H9 (cell line): Measurements from ENCODE around the gene THAP11. TPM values are rescaled to one million over a fixed set of nuclear protein-coding genes. Genes with fewer than 3 reads are reported as not detected.
A peak's percentile ranks its signal among the peaks of the same experiment; 100 is the strongest.

Experiments
- DNase-seq: peaks from one replicate; pipeline ENCODE4 v3.0.0-alpha.2; 2017
- H2AFZ ChIP-seq: one replicate; pipeline ENCODE4 v1.6.1; 2013; ENCODE audit warnings: mild to moderate bottlenecking, low read length, control low read depth, moderate library complexity
- H2AK5ac ChIP-seq: 2 replicates; pipeline ENCODE4 v1.6.1; 2013; ENCODE audit warnings: low read length, control low read depth, mixed read lengths; ENCODE audit not compliant: insufficient read length
- H2BK120ac ChIP-seq: one replicate; pipeline ENCODE4 v1.6.1; 2013; ENCODE audit warnings: low read depth, mild to moderate bottlenecking, low read length, control low read depth, inconsistent platforms; ENCODE audit not compliant: poor library complexity, severe bottlenecking
- H2BK12ac ChIP-seq: 2 replicates; pipeline ENCODE4 v1.6.1; 2013; ENCODE audit warnings: low read length, control low read depth, mixed read lengths, low read depth; ENCODE audit not compliant: insufficient read length
- H2BK15ac ChIP-seq: 2 replicates; pipeline ENCODE4 v1.6.1; 2013; ENCODE audit warnings: low read depth, low read length, control low read depth
- H2BK20ac ChIP-seq: one replicate; pipeline ENCODE4 v1.6.1; 2013; ENCODE audit warnings: low read depth, mild to moderate bottlenecking, low read length, control low read depth, inconsistent platforms; ENCODE audit not compliant: poor library complexity, severe bottlenecking
- H2BK5ac ChIP-seq: 2 replicates; pipeline ENCODE4 v1.6.1; 2013; ENCODE audit warnings: low read length, control low read depth, mixed read lengths; ENCODE audit not compliant: insufficient read length
- H3K14ac ChIP-seq: 2 replicates; pipeline ENCODE4 v1.6.1; 2013; ENCODE audit warnings: low read length, control low read depth; ENCODE audit not compliant: insufficient read depth
- H3K18ac ChIP-seq: 2 replicates; pipeline ENCODE4 v1.6.1; 2013; ENCODE audit warnings: low read depth, mild to moderate bottlenecking, mixed read lengths, low read length, control low read depth; ENCODE audit not compliant: insufficient read length
- H3K23ac ChIP-seq: 2 replicates; pipeline ENCODE4 v1.6.1; 2013; ENCODE audit warnings: low read length, control low read depth, mixed read lengths, low read depth; ENCODE audit not compliant: insufficient read length
- H3K23me2 ChIP-seq: 2 replicates; pipeline ENCODE4 v1.6.1; 2013; ENCODE audit warnings: low read depth, mild to moderate bottlenecking, mixed read lengths, low read length, control low read depth; ENCODE audit not compliant: insufficient read length, poor library complexity, severe bottlenecking
- H3K27ac ChIP-seq: 2 replicates; pipeline ENCODE4 v1.5.1; 2013; ENCODE audit warnings: low read length, control low read depth, mixed read lengths, low read depth; ENCODE audit not compliant: insufficient read length
- H3K27me3 ChIP-seq: 2 replicates; pipeline ENCODE4 v1.6.1; 2013; ENCODE audit warnings: low read length, control low read depth, inconsistent platforms; ENCODE audit not compliant: insufficient read depth
- H3K4ac ChIP-seq: 2 replicates; pipeline ENCODE4 v1.6.1; 2013; ENCODE audit warnings: low read depth, mild to moderate bottlenecking, control low read depth, inconsistent platforms, low read length, moderate library complexity
- H3K4me1 ChIP-seq: 2 replicates; pipeline ENCODE4 v1.6.1; 2013; ENCODE audit warnings: low read length, control low read depth, inconsistent platforms; ENCODE audit not compliant: insufficient read depth
- H3K4me2 ChIP-seq: 2 replicates; pipeline ENCODE4 v1.6.1; 2013; ENCODE audit warnings: low read length, control low read depth, mixed read lengths; ENCODE audit not compliant: insufficient read length, insufficient read depth
- H3K56ac ChIP-seq: 2 replicates; pipeline ENCODE4 v1.6.1; 2013; ENCODE audit warnings: low read depth, mild to moderate bottlenecking, mixed read lengths, low read length, control low read depth; ENCODE audit not compliant: insufficient read length
- H3K79me1 ChIP-seq: 2 replicates; pipeline ENCODE4 v1.6.1; 2013; ENCODE audit warnings: low read depth, mild to moderate bottlenecking, moderate library complexity, low read length, control low read depth, inconsistent platforms; ENCODE audit not compliant: insufficient read depth, poor library complexity, severe bottlenecking
- H3K79me2 ChIP-seq: 2 replicates; pipeline ENCODE4 v1.6.1; 2013; ENCODE audit warnings: low read length, control low read depth, inconsistent platforms; ENCODE audit not compliant: insufficient read depth
- H3K9ac ChIP-seq: 2 replicates; pipeline ENCODE4 v1.6.1; 2013; ENCODE audit warnings: low read length, control low read depth, mixed read lengths; ENCODE audit not compliant: insufficient read length; ENCODE audit errors: extremely low read depth
- H3K9me3 ChIP-seq: one replicate; pipeline ENCODE4 v1.6.1; 2013; ENCODE audit warnings: low read depth, low read length, inconsistent platforms; ENCODE audit not compliant: control insufficient read depth
- H3T11ph ChIP-seq: one replicate; pipeline ENCODE4 v1.6.1; 2013; ENCODE audit warnings: mild to moderate bottlenecking, low read length, control low read depth, inconsistent platforms
- H4K20me1 ChIP-seq: one replicate; pipeline ENCODE4 v1.6.1; 2013; ENCODE audit not compliant: control insufficient read depth, insufficient read length, insufficient read depth
- H4K5ac ChIP-seq: 2 replicates; pipeline ENCODE4 v1.6.1; 2013; ENCODE audit warnings: low read depth, mild to moderate bottlenecking, mixed read lengths, low read length, control low read depth; ENCODE audit not compliant: insufficient read length
- H4K8ac ChIP-seq: replicated peaks from 2 replicates; pipeline ENCODE4 v1.6.1; 2013; ENCODE audit warnings: low read length, control low read depth, mixed read lengths, low read depth; ENCODE audit not compliant: insufficient read length
- H4K91ac ChIP-seq: 2 replicates; pipeline ENCODE4 v1.6.1; 2013; ENCODE audit warnings: low read depth, mild to moderate bottlenecking, moderate library complexity, mixed read lengths, low read length, control low read depth; ENCODE audit not compliant: insufficient read length
- H3K27ac Mint-ChIP-seq, 3 experiments: 2 replicates in 2 of 3; 3 replicates in 1 of 3; pipeline ENCODE4 v1.8.0; 2020 to 2021; ENCODE audit warnings: mixed read lengths in 3 of 3, mild to moderate bottlenecking in 1 of 3, moderate library complexity in 1 of 3
- H3K27me3 Mint-ChIP-seq: 2 replicates; pipeline ENCODE4 v1.8.0; 2021; ENCODE audit warnings: low read depth, mild to moderate bottlenecking, moderate library complexity, mixed read lengths
- H3K36me3 Mint-ChIP-seq, 3 experiments: 2 replicates in 2 of 3; 3 replicates in 1 of 3; pipeline ENCODE4 v1.8.0; 2020 to 2021; ENCODE audit warnings: low read depth in 3 of 3, mixed read lengths in 3 of 3; ENCODE audit not compliant: insufficient read depth in 1 of 3
- H3K4me1 Mint-ChIP-seq, 2 experiments: 2 replicates each; pipeline ENCODE4 v1.8.0; 2020; ENCODE audit warnings: mixed read lengths in 2 of 2
- H3K4me3 Mint-ChIP-seq, 2 experiments: 2 replicates in 1 of 2; 3 replicates in 1 of 2; pipeline ENCODE4 v1.8.0; 2020 to 2021; ENCODE audit warnings: mild to moderate bottlenecking in 2 of 2, mixed read lengths in 2 of 2, moderate library complexity in 1 of 2
- H3K9me3 Mint-ChIP-seq, 2 experiments: 2 replicates in 1 of 2; 3 replicates in 1 of 2; pipeline ENCODE4 v1.8.0; 2020; ENCODE audit warnings: mild to moderate bottlenecking in 2 of 2, mixed read lengths in 2 of 2, moderate library complexity in 1 of 2
- WGBS: extraction: QIAGEN DNeasy Blood & Tissue Kit; methylation state at CpG from one replicate; pipeline ENCODE4 v1.1.7; 2013; ENCODE audit warnings: missing lambda C conversion rate, low lambda C conversion rate, mixed read lengths; ENCODE audit not compliant: insufficient read length; ENCODE audit errors: extremely low coverage; 5-methylcytosine and 5-hydroxymethylcytosine counted together
- total RNA-seq: library from RNA; stranded (reverse); gene quantifications from 2 replicates; pipeline ENCODE4 v1.2.1, GENCODE V29; 2021
- TF ChIP-seq, protein P1 (sequence below): fragments of 200-600 bp; sonication (generic); conservative IDR thresholded peaks from 3 replicates; pipeline ENCODE4 v1.8.0; 2021; ENCODE audit warnings: antibody characterized with exemption, mild to moderate bottlenecking

The THAP11 gene
- total RNA-seq, 1 experiment from 2014 or later = 48.9 TPM

DNA sequence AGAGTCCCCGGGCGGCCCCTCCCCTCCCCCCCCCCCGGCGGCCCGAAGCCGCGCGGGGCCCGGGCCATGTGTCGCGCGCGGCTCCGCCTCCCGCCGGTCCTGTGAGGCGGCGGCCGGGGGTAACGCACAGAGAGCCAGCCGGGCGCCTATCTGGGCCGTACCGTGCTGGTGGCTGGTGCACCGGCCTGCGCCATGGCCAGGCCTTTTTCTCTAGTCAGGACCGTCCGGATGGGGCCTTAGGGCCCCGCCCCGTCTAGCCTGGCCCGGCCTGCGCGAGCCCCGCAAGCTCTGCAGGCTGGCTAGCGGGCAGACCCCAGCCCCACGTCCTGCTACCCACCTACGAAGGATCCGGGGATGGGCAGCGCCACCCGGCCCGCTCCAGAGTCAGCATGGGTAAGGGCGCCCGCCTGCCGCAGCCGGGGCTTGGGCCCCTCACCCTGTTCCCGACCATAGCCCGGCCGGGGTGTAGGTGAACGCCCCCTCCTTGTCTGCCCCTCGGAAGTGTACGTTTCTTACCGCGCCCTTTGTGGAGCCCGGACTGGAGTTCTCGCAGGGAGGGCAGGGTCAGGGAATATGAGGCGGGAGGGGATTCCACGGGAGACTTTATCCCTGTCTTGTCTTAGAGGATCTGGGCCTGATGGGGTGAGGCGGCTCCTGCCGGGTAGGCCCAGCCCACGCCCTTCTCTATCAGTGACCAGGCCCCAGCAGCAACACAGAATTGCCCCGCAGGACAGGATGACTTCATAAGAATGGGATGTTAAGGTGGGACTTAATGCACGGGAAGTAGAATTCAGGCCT, 5.1 kb downstream of the THAP11 start, which contains the start of gene CENPT:
TSS of gene CENPT (minus strand) at position 630 of the 798 bp plus-strand sequence. CDS start 13,834 bp downstream, outside the sequence.
- Histone ChIP-seq H2BK12ac (no peak within 1 kb of the TSS), H3K23ac (no peak within 1 kb of the TSS), H3T11ph (no peak within 1 kb of the TSS), H3K79me1 (no peaks in the 10 kb centered on the region), H3K14ac (peak within 1 kb of the TSS; percentile 33), H3K79me2 (peaks cover 21% of the 10 kb centered on the region; the same call in 1 of the 2 replicates), H4K8ac (no peak within 1 kb of the TSS), H3K4me1 (peaks cover 10% of the 10 kb centered on the region; the same call in 1 of the 2 replicates), H3K9me3 (no peaks in the 10 kb centered on the region), H3K27ac (peak within 1 kb of the TSS; percentile 61), H3K4ac (no peak within 1 kb of the TSS), H2BK20ac (no peak within 1 kb of the TSS), H4K20me1 (no peaks in the 10 kb centered on the region), H2BK120ac (no peak within 1 kb of the TSS), H3K23me2 (peaks cover 14% of the 10 kb centered on the region), H2BK15ac (no peak within 1 kb of the TSS), H3K27me3 (no peaks in the 10 kb centered on the region), H2AK5ac (no peak within 1 kb of the TSS), H3K56ac (no peak within 1 kb of the TSS), H2BK5ac (no peak within 1 kb of the TSS), H3K4me2 (peak within 1 kb of the TSS; percentile 82), H4K5ac (no peak within 1 kb of the TSS), H2AFZ (no peak within 1 kb of the TSS), H3K9ac (peak within 1 kb of the TSS; percentile 77), H3K18ac (no peak within 1 kb of the TSS), H4K91ac (no peak within 1 kb of the TSS)
- WGBS = no CpG with 5 or more reads among the region's 62 CpGs
- TF ChIP-seq, protein P1, sequence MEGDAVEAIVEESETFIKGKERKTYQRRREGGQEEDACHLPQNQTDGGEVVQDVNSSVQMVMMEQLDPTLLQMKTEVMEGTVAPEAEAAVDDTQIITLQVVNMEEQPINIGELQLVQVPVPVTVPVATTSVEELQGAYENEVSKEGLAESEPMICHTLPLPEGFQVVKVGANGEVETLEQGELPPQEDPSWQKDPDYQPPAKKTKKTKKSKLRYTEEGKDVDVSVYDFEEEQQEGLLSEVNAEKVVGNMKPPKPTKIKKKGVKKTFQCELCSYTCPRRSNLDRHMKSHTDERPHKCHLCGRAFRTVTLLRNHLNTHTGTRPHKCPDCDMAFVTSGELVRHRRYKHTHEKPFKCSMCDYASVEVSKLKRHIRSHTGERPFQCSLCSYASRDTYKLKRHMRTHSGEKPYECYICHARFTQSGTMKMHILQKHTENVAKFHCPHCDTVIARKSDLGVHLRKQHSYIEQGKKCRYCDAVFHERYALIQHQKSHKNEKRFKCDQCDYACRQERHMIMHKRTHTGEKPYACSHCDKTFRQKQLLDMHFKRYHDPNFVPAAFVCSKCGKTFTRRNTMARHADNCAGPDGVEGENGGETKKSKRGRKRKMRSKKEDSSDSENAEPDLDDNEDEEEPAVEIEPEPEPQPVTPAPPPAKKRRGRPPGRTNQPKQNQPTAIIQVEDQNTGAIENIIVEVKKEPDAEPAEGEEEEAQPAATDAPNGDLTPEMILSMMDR = no peak
- Mint-ChIP-seq H3K36me3 (peaks cover 11 to 25% (median 16%) of the 10 kb centered on the region in 3 experiments), H3K27ac (peak within 1 kb of the TSS; percentile 83 to 95 (median 93); a peak in 6 of 7 replicates), H3K4me1 (peaks cover 40 to 44% of the 10 kb centered on the region in 2 experiments), H3K27me3 (no peaks in the 10 kb centered on the region), H3K9me3 (peaks cover 0 to 2% of the 10 kb centered on the region in 2 experiments; a peak in 1 of 5 replicates), H3K4me3 (peak within 1 kb of the TSS; percentile 94 to 98)
- DNase-seq = no peak
